ENCODE data around the gene PAX7.

Gene PAX7

GRCh38 chr1:18703041-18703621, 72.5 kb downstream of the PAX7 start:
- DNase-seq (ENCODE audit: low read depth in 2 of 2): no peak

- no peak for DNase-seq (ENCODE audit: low read depth in 2 of 2)
Measured at GRCh38 chr1:18705811-18706210, 75.2 kb downstream of the PAX7 start.

- no peak for DNase-seq (ENCODE audit: low read depth in 2 of 2)
Measured at GRCh38 chr1:18707696-18708257, 77.1 kb downstream of the PAX7 start.

GRCh38 chr1:18710002-18710401, 79.4 kb downstream of the PAX7 start:
- DNase-seq (ENCODE audit: low read depth in 2 of 2): no peak

- DNase-seq (ENCODE audit: low read depth in 2 of 2): no peak
Measured at GRCh38 chr1:18711003-18711402, 80.4 kb downstream of the PAX7 start.

GRCh38 chr1:18711536-18712251, 81.0 kb downstream of the PAX7 start:
- DNase-seq (ENCODE audit: low read depth in 2 of 2): no peak

- no peak for DNase-seq (ENCODE audit: low read depth in 2 of 2)
Measured at GRCh38 chr1:18712252-18712600, 81.6 kb downstream of the PAX7 start.

- no peak for DNase-seq (ENCODE audit: low read depth in 2 of 2)
Measured at GRCh38 chr1:18714404-18715175, 83.9 kb downstream of the PAX7 start.

GRCh38 chr1:18716112-18716784, 85.6 kb downstream of the PAX7 start:
- no peak for DNase-seq (ENCODE audit: low read depth in 2 of 2)

- DNase-seq (ENCODE audit: low read depth in 2 of 2): no peak
Measured at GRCh38 chr1:18716785-18717678, 86.4 kb downstream of the PAX7 start.

GRCh38 chr1:18719786-18720451, 89.3 kb downstream of the PAX7 start:
- DNase-seq (ENCODE audit: low read depth in 2 of 2): no peak

- DNase-seq (ENCODE audit: low read depth in 2 of 2): no peak
Measured at GRCh38 chr1:18721041-18721440, 90.4 kb downstream of the PAX7 start.

- no peak for DNase-seq (ENCODE audit: low read depth in 2 of 2)
Measured at GRCh38 chr1:18721776-18722175, 91.1 kb downstream of the PAX7 start.

GRCh38 chr1:18722270-18722669, 91.6 kb downstream of the PAX7 start:
- no peak for DNase-seq (ENCODE audit: low read depth in 2 of 2)

- DNase-seq (ENCODE audit: low read depth in 2 of 2): no peak
Measured at GRCh38 chr1:18723206-18723605, 92.6 kb downstream of the PAX7 start.

GRCh38 chr1:18723701-18724411, 93.2 kb downstream of the PAX7 start:
- DNase-seq (ENCODE audit: low read depth in 2 of 2): no peak

GRCh38 chr1:18724801-18725200, 94.2 kb downstream of the PAX7 start:
- no peak for DNase-seq (ENCODE audit: low read depth in 2 of 2)

- DNase-seq (ENCODE audit: low read depth in 2 of 2): no peak
Measured at GRCh38 chr1:18725231-18725895, 94.7 kb downstream of the PAX7 start.

- no peak for DNase-seq (ENCODE audit: low read depth in 2 of 2)
Measured at GRCh38 chr1:18726368-18726767, 95.7 kb downstream of the PAX7 start.
